ENCODE results near the gene TBC1D1.

- TF ChIP-seq JUND (IDR thresholded peaks at IDR 0.05; ENCODE audit: low read length) (no peak), USF2 (IDR thresholded peaks at IDR 0.05; ENCODE audit: low read length) (no peak), CTCF (IDR thresholded peaks at IDR 0.05; ENCODE audit: control extremely low read depth in 1 of 3, insufficient read depth in 1 of 3, low read depth in 1 of 3, low read length in 3 of 3) (no peak), MAFK (IDR thresholded peaks at IDR 0.05; ENCODE audit: low read depth, low read length) (no peak), SP4 (IDR thresholded peaks at IDR 0.05; ENCODE audit: low read length) (no peak), POLR2AphosphoS5 (IDR thresholded peaks at IDR 0.05; ENCODE audit: low read depth, low read length) (no peak), POLR2A (IDR thresholded peaks at IDR 0.05; ENCODE audit: control extremely low read depth in 1 of 2, low read depth in 2 of 2, low read length in 2 of 2) (no peak), TCF12 (IDR thresholded peaks at IDR 0.05; ENCODE audit: low read depth, low read length) (no peak), EZH2 (IDR thresholded peaks at IDR 0.05; ENCODE audit: low read depth, low read length, severe bottlenecking) (no peak), HDAC2 (IDR thresholded peaks at IDR 0.05; ENCODE audit: borderline replicate concordance in 1 of 2, low read depth in 2 of 2, low read length in 2 of 2) (no peak)
Observed at GRCh38 chr4:37847311-37847884, 43.5 kb upstream of the TBC1D1 start.
